ENCODE measurements around the gene PPEF2.

The PPEF2 gene

DNA sequence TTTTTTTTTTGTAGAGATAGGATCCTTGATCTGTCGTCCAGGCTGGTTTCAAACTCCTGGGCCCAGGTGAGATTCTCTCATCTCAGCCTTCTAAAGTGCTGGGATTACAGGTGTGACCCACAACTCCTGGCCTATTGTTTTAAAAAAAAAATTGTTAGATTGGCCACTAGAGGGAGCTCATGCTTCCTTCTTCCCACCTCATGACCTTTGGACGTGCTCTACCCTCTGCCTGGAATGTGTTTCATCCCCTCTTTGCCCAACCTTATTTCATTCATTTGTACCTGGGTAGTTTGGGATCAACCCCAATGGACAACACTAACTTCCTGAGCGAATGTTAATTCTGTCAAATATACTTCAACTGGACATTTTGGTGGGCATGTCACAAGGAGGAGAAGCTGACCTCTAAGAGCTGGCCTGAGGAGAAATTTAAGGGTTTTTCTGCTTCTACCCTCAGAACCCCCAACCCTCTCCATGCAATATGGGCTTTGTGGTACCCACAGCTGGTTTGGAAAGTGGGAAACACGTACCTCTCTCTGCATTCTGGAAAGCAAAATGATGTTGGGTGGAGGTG, 6.4 kb downstream of the PPEF2 start:
- H3K4me3 ChIP-seq (ENCODE audit: low read depth, low read length): no peak overlapping the region
- peak; percentile 61 for TF ChIP-seq CTCF (IDR thresholded peaks at IDR 0.05; ENCODE audit: borderline replicate concordance, insufficient read depth, low read depth, low read length)

DNA sequence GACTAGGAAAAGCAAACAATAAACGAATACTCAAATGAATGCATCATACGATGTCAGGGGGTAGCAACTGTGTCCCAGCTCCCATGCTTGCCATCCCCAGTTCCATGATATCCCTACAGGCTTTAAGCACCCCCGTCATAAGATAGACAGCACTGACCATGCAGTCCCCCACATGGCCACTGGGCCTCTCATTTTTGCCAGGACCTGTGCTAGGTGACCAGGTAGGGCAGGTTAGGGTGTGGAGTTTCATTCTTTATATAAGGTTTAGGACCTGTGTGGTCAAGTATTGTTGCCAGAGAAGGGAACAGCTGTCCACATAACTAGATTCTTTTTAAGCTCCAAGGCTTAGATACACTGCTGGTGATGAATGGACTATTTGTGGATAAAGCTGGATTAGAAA, 9.7 kb downstream of the PPEF2 start:
- H3K4me3 ChIP-seq (ENCODE audit: low read depth, low read length): no peak overlapping the region
- TF ChIP-seq CTCF (IDR thresholded peaks at IDR 0.05; ENCODE audit: borderline replicate concordance, insufficient read depth, low read depth, low read length): peak; percentile 38; the same call in 1 of the 2 replicates

DNA sequence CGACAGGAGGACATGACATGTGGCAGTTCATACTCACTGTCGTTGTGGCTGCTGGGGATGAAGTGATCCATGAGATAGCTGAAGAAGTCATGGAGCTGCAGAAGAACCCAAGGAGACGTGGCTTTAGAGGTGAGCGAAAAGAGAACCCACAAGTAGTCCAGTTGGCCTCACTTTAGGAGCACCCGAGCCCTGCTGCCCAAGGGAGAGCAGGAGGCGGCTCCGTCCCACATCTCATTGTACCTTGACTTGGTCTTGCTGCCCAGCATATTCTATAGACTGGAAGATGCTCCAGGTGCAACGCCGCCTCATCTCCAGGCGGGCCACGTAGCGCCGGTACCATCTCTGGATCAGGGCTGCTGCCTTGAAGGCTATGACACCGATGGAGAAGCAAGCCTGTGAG, 10.6 kb downstream of the PPEF2 start:
- H3K4me3 ChIP-seq (ENCODE audit: low read depth, low read length): no peak overlapping the region
- TF ChIP-seq CTCF (IDR thresholded peaks at IDR 0.05; ENCODE audit: borderline replicate concordance, insufficient read depth, low read depth, low read length): no peak

DNA sequence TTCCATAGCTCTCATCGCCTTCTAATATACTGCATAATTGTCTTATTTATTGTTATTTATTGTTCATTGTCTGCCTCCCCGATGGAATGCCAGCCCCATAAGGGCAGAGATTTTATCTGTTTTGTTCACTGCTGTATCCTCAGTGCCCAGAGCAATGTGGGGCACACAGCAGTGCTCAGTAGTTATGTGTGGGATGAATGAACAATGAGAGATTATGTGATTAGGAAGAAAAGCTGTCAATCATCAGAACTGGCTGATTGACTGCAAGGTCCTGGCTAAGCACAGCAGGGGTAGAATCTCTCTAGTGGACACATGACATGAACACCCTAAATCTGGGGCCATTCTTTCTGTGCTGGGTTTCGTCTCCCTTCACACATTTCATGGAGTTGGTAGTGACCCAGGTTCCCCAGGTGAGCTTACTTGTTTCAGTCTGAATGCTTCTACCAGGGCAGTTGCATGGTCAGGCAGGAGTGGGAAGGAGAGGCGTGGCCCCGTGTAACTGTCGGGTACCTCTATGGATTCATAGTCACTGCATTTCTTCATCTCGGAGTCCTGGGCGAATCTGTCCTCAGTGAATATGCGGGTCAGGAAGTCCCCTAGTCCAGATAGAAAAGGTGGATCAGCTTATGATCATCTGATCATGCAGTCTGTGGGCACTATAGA, 12.6 kb downstream of the PPEF2 start:
- no peak for TF ChIP-seq CTCF (IDR thresholded peaks at IDR 0.05; ENCODE audit: borderline replicate concordance, insufficient read depth, low read depth, low read length)
- H3K4me3 ChIP-seq (ENCODE audit: low read depth, low read length): no peak overlapping the region

GRCh38 chr4:75886104-75886503, 16.1 kb downstream of the PPEF2 start:
- no peak overlapping the region for H3K4me3 ChIP-seq (ENCODE audit: low read depth, low read length)

DNA sequence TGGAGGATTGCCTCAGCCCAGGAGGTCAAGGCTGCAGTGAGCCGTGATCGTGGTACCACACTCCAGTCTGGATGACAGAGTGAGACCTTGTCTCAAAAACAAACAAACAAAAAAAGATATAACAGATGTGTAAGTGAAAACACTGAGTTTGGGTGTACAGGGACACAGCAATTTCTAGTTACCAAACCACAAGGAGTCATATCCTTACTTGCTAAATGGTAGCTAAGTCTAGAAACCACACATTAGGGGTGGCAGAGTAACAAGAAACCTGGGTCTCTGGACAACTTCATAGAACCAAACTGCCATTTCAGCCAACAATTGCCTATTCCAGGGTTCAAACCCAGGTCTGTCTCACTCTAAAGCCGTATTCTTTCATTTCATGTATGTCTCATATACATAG, 20.8 kb downstream of the PPEF2 start:
- H3K4me3 ChIP-seq (ENCODE audit: low read depth, low read length): no peak overlapping the region
- no peak for TF ChIP-seq CTCF (IDR thresholded peaks at IDR 0.05; ENCODE audit: borderline replicate concordance, insufficient read depth, low read depth, low read length)

More at GRCh38 chr4:75886104-75886503, 16.1 kb downstream of the PPEF2 start:
- TF ChIP-seq CTCF (IDR thresholded peaks at IDR 0.05; ENCODE audit: borderline replicate concordance, insufficient read depth, low read depth, low read length): no peak

- no peak for TF ChIP-seq CTCF (IDR thresholded peaks at IDR 0.05; ENCODE audit: borderline replicate concordance, insufficient read depth, low read depth, low read length)
- no peak overlapping the region for H3K4me3 ChIP-seq (ENCODE audit: low read depth, low read length)
Measured at GRCh38 chr4:75880278-75880677, 22.0 kb downstream of the PPEF2 start.

All from GM12875 (cell line).